ENCODE measurements around the gene SLC37A3. TPM values are rescaled to one million over a fixed set of nuclear protein-coding genes. Genes with fewer than 3 reads are reported as not detected.

Gene SLC37A3
- total RNA-seq, 2 donors from 2014 or later: 47.8 to 52.9 TPM

DNA sequence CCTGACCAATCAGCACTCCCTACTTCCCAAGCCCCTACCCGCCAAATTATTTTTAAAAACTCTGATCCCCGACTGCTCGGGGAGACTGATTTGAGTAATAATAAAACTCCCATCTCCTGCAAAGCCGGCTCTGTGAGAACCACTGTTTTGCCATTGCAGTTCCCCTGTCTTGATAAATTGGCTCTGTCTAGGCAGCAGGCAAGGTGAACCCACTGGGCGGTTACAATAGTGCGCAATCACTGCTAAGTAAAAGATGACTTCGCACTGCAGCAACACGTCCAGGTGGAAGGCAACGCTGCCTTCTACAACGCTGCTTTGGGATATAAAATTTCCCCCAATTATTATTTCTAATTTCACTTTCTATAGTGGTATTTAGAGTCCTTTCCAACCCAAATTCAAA is 8.9 kb downstream of the SLC37A3 start:
- H3K9ac ChIP-seq (ENCODE audit: low read depth in 2 of 2, low read length in 2 of 2): no peak overlapping the region
- H3K36me3 ChIP-seq: no peaks in the 10 kb centered on the region
- intact Hi-C loops (cut with DNase I): no loop called here
- no peak for TF ChIP-seq CTCF (IDR thresholded peaks at IDR 0.05)
- peaks cover 6% of the 10 kb centered on the region for H3K4me1 ChIP-seq
- DNase-seq: no peak
- H3K9me3 ChIP-seq: no peaks in the 10 kb centered on the region
- no peak overlapping the region for H3K4me3 ChIP-seq
- no peak overlapping the region for H3K27ac ChIP-seq
- H3K27me3 ChIP-seq: no peaks in the 10 kb centered on the region

GRCh38 chr7:140384894-140385545 is 13.3 kb downstream of the SLC37A3 start:
- Histone ChIP-seq H3K9me3 (no peaks in the 10 kb centered on the region), H3K27ac (no peak overlapping the region), H3K27me3 (no peaks in the 10 kb centered on the region), H3K4me3 (no peak overlapping the region), H3K4me1 (peaks cover 6% of the 10 kb centered on the region), H3K36me3 (no peaks in the 10 kb centered on the region), H3K9ac (ENCODE audit: low read depth in 2 of 2, low read length in 2 of 2) (no peak overlapping the region)
- intact Hi-C loops (cut with DNase I): no loop called here
- no peak for TF ChIP-seq CTCF (IDR thresholded peaks at IDR 0.05)
- no peak for DNase-seq

GRCh38 chr7:140383954-140384713 is 14.2 kb downstream of the SLC37A3 start:
- no peak for TF ChIP-seq CTCF (IDR thresholded peaks at IDR 0.05)
- Histone ChIP-seq H3K9me3 (no peaks in the 10 kb centered on the region), H3K4me1 (peaks cover 6% of the 10 kb centered on the region), H3K4me3 (no peak overlapping the region), H3K9ac (ENCODE audit: low read depth in 2 of 2, low read length in 2 of 2) (no peak overlapping the region), H3K36me3 (no peaks in the 10 kb centered on the region), H3K27me3 (no peaks in the 10 kb centered on the region), H3K27ac (no peak overlapping the region)
- intact Hi-C loops (cut with DNase I): no loop called here
- no peak for DNase-seq

GRCh38 chr7:140375892-140376730 is 22.2 kb downstream of the SLC37A3 start:
- H3K36me3 ChIP-seq: no peaks in the 10 kb centered on the region
- H3K27me3 ChIP-seq: no peaks in the 10 kb centered on the region
- TF ChIP-seq CTCF (IDR thresholded peaks at IDR 0.05): no peak
- no peaks in the 10 kb centered on the region for H3K9me3 ChIP-seq
- H3K4me1 ChIP-seq: no peaks in the 10 kb centered on the region
- no peak overlapping the region for H3K27ac ChIP-seq
- no peak overlapping the region for H3K9ac ChIP-seq (ENCODE audit: low read depth in 2 of 2, low read length in 2 of 2)
- DNase-seq: no peak
- intact Hi-C loops (cut with DNase I): no loop called here
- no peak overlapping the region for H3K4me3 ChIP-seq

GRCh38 chr7:140375323-140375722 is 23.0 kb downstream of the SLC37A3 start:
- intact Hi-C loops (cut with DNase I): no loop called here
- no peak for TF ChIP-seq CTCF (IDR thresholded peaks at IDR 0.05)
- Histone ChIP-seq H3K9me3 (no peaks in the 10 kb centered on the region), H3K27ac (no peak overlapping the region), H3K36me3 (no peaks in the 10 kb centered on the region), H3K27me3 (no peaks in the 10 kb centered on the region), H3K9ac (ENCODE audit: low read depth in 2 of 2, low read length in 2 of 2) (no peak overlapping the region), H3K4me3 (no peak overlapping the region), H3K4me1 (no peaks in the 10 kb centered on the region)
- DNase-seq: no peak

Data from colonic mucosa (tissue), 4 donors.